HG03354 (cell line): ENCODE results near the gene PRPF19.

Source experiments
- ATAC-seq: cut with Tn5 transposase; IDR thresholded peaks from one replicate; pipeline ENCODE4 v1.9.1; 2021; ENCODE audit warnings: mild to moderate bottlenecking; ENCODE audit not compliant: unreplicated experiment, poor library complexity, severe bottlenecking

The PRPF19 gene

GRCh38 chr11:60879971-60880588 is 26.3 kb downstream of the PRPF19 start:
- ATAC-seq = no peak

DNA sequence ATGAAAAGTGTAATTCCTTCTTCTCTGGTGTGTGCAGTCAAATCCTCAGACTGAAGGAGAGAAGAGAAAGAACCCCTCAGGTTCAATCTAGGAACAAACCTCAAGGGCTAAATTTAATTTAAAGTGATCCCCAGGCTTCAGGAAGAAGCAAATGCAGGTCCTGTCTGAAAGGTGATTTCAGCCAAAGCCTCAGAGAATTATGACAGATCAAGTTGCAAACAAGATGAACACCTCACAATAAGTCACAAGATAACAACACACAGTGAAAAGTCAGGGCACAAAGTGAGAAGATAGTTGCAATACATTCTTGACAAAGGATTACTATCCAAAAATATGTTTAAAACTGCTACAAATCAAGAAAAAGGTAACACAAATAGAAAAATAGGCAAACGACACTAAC is 27.3 kb downstream of the PRPF19 start:
- ATAC-seq = no peak

DNA sequence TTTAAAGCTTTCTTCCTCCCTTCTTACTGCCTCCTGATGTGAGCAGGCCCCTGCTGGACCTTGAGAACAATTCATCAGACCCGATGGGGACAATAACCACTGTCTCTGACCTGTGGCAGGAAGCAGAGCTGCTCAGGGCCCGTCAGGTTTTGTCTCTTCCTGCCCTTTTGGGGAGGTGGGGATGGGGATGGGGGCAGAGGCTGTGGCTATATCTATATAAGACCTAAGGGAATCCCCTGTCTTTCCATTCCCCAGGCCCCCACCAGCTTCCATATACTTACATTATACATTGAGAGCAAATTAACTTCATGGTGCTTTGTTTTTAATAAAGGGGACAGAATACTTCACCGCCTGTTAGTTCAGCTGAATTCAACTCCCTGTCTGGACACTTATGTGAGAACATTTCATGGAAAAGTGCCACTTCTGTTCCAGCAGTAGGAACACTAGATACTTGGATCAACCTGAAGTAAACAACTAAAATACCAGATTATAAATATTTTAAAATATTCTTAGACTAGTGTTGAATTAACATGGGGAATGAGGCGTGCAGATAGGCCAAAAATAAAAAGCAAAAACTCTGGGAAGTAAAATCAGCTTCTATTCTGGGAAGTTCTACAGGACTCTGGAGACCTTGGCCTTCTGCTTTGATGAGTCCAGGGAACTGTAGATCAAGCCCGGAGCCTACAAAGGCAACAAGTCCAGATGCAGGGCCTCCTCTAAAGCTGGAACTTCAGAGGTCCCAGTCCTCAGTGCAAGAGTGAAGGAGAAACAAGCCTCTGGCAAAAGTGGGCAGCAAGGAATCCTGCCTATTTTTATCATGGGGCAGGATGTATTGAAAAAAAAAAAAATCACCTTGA is 27.9 kb downstream of the PRPF19 start:
- no peak for ATAC-seq

GRCh38 chr11:60876168-60876485 is 30.3 kb downstream of the PRPF19 start:
- no peak for ATAC-seq

- ATAC-seq = no peak
Observed at GRCh38 chr11:60875366-60876167, 30.8 kb downstream of the PRPF19 start.

DNA sequence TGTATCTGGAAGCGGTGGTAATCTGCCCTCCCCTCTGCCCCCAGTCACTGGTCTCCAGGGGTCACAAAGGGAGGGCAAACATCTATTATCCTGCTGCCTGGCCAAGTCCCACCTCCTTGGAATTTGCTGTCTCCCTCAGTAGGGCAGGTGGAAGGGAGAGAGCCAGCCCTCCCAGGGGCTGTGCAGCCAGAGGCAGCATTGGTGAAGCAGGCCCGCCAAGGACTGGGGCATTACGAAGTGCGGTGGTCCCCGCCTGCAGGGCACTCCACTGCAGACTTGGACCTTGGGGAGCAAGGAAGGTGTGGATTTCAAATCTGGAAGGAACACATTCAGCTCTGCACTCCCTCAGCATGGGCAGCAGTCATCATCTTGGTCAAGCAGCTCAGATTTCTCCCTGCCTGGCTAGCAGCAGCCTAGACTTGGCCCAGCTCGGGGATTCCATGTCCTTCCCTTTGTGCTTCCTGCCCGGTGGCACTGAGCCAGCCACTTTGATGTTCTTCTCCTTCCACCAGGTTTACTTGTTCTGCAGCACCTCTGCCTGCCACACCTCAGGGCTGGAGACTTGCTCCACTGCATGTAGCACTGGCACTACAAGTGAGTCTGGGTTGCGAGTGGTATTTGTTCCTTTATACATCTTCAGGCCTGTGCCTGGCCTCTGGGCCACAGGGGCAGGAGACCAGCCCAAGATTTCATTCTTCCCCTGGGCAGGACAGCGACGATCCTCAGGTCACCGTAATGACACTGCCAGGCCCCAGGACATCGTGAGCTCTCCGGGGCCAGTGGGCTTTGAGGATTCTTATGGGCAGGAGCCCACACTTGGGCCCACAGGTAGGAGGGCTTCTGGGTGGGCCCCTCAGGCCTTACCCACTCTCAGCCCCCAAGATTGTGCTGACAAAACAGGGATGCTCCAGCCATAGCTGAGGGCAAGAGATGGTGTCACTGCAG is 31.7 kb downstream of the PRPF19 start:
- no peak for ATAC-seq

- ATAC-seq = no peak
Observed at GRCh38 chr11:60873533-60873932, 32.9 kb downstream of the PRPF19 start.

DNA sequence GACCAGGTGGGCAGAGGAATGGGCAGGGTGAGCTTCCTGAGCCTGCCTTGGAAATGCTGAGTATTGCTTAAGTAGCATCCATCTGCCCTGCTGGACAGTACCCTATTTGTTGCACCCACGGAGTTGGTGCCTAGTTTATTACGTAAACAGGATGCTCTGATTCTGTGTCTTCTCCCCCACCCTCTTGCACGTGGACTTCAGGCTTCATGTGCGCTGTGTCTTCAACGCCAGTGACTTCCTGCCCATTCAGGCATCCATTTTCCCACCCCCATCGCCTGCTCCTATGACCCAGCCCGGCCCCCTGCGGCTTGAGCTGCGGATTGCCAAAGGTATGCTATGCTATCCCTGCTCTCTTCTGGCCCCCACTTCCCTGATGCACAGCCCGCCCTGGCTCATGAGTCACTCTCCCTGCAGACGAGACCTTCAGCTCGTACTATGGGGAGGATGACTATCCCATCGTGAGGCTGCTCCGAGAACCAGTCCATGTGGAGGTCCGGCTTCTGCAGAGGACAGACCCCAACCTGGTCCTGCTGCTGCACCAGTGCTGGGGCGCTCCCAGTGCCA is 33.3 kb downstream of the PRPF19 start:
- no peak for ATAC-seq

DNA sequence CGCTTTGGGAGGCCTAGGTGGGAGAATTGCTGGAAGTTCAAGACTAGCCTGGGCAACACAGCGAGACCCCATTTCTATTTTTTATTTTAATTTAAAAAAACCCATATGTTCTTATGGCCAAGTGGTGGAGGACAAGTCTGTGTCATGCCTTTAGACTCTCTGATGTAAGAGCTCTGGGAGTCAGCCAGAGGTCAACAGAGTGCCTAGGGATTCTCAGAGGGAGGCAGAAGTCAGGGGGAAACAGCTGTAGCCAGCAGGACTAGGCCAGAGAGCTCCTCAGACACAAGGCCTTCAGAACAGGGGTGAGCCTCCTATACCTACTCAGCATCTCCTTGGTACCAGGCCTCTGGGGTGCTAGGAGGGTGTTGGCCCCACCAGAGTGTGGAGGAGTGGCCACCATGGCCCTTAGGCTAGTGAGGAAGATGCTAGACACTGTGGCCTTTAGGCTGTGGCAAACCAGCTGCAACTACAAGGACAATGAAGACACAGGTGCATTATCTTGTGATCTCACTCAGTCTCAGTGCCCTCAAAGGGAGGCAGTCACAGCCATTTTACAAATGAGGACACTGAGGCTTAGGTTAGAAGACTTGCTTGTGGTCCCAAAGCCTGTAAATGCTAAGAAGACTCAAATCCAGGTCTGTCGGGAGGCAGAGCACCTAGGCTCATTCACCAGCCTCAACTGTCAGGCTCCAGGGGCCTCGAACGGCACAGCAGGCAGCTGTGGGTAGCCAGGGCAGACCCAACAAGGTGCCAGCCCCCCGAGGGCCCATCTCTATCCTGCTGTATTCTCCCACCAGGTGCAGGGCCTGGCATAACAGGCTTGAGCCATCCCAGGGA is 34.0 kb downstream of the PRPF19 start:
- ATAC-seq = no peak

- ATAC-seq = no peak
Observed at GRCh38 chr11:60871378-60872061, 34.9 kb downstream of the PRPF19 start.

- no peak for ATAC-seq
Observed at GRCh38 chr11:60870733-60871377, 35.5 kb downstream of the PRPF19 start.

GRCh38 chr11:60870276-60870675 is 36.1 kb downstream of the PRPF19 start:
- no peak for ATAC-seq

- ATAC-seq = no peak
Observed at GRCh38 chr11:60869451-60869825, 36.9 kb downstream of the PRPF19 start.

DNA sequence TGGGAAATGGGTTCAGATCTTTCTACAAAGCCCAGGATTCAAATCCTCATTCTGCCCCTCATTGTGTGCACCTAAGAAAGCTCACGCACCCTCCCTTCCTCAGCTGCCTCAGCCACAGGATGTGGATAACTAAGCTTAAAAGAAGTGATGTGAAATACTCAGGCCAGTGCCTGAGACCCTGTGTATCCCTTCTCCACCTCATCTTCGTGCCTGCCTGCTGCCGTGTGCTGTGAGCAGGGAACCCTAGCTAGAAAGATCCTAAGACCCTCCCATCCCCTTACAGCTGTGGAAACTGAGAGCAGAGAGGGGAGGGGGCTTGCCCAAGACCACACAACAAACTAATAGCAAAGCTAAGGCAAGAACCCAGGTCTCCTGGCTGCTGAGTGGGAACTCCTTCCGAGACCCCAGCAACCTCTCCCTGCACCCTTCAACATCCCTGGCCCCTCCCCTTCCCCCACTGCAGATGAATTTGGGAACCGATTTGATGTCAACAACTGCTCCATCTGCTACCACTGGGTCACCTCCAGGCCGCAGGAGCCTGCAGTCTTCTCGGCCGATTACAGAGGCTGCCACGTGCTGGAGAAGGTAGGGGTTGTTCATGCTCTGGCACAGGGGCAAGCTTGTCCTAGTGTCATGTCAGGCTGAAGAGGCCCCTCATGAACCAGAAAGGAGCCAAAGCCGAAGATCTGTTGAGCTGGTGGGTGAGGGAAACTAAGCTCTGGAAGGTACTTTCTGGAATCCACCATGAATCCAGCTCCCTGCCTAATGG is 37.5 kb downstream of the PRPF19 start:
- no peak for ATAC-seq

- no peak for ATAC-seq
Observed at GRCh38 chr11:60867871-60868681, 38.3 kb downstream of the PRPF19 start.
